ENCODE measurements around the gene CCDC59.
"Not testable (repeated sequence)": the region's sequence is repeated elsewhere in the genome, so short reads cannot be mapped to it uniquely, and the experiment has no call there.

CCDC59 gene

GRCh38 chr12:82383930-82384552 lies 25.9 kb upstream of the CCDC59 start:
- no peaks in the 10 kb centered on the region for H3K27me3 ChIP-seq (ENCODE audit: insufficient read depth, low read depth, severe bottlenecking)
- H3K36me3 ChIP-seq: no peaks in the 10 kb centered on the region
- H3K9me3 ChIP-seq (ENCODE audit: severe bottlenecking): no peaks in the 10 kb centered on the region
- TF ChIP-seq, protein P1, sequence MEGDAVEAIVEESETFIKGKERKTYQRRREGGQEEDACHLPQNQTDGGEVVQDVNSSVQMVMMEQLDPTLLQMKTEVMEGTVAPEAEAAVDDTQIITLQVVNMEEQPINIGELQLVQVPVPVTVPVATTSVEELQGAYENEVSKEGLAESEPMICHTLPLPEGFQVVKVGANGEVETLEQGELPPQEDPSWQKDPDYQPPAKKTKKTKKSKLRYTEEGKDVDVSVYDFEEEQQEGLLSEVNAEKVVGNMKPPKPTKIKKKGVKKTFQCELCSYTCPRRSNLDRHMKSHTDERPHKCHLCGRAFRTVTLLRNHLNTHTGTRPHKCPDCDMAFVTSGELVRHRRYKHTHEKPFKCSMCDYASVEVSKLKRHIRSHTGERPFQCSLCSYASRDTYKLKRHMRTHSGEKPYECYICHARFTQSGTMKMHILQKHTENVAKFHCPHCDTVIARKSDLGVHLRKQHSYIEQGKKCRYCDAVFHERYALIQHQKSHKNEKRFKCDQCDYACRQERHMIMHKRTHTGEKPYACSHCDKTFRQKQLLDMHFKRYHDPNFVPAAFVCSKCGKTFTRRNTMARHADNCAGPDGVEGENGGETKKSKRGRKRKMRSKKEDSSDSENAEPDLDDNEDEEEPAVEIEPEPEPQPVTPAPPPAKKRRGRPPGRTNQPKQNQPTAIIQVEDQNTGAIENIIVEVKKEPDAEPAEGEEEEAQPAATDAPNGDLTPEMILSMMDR (IDR thresholded peaks at IDR 0.05; ENCODE audit: low read depth, low read length): peak; percentile 37
- no peak for DNase-seq
- H3K4me3 ChIP-seq (ENCODE audit: low read depth, low read length): no peak overlapping the region
- H3K27ac ChIP-seq: no peak overlapping the region

- Histone ChIP-seq H3K36me3 (no peaks in the 10 kb centered on the region), H3K4me3 (ENCODE audit: low read depth, low read length) (no peak overlapping the region), H3K9me3 (ENCODE audit: severe bottlenecking) (no peaks in the 10 kb centered on the region), H3K27me3 (ENCODE audit: insufficient read depth, low read depth, severe bottlenecking) (no peaks in the 10 kb centered on the region), H3K27ac (no peak overlapping the region)
- no peak for DNase-seq
- TF ChIP-seq, protein P1 (IDR thresholded peaks at IDR 0.05; ENCODE audit: low read depth, low read length): no peak
Measured at GRCh38 chr12:82378997-82379396, 20.8 kb upstream of the CCDC59 start.

DNA sequence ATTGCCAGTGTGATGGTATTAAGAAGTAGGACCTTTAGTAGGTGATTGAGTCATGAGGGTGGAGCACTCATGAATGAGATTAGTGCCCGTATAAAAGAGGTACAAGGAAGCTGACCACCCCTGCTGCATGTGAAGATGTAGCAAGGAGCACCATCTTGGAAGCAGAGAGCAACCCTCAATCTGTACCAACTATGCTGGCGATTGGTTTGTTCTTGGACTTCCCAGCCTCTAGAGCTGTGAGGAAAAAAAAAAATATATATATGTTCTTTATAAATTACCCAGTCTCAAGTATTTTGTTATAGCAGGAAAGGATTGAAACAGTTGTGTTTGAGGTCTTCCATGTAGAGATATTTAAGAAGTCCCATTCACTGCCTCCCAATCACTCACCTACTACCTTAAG lies 17.0 kb upstream of the CCDC59 start:
- no peak for DNase-seq
- TF ChIP-seq, protein P1 (IDR thresholded peaks at IDR 0.05; ENCODE audit: low read depth, low read length): no peak
- no peaks in the 10 kb centered on the region for H3K27me3 ChIP-seq (ENCODE audit: insufficient read depth, low read depth, severe bottlenecking)
- no peak overlapping the region for H3K4me3 ChIP-seq (ENCODE audit: low read depth, low read length)
- H3K27ac ChIP-seq: no peak overlapping the region
- no peaks in the 10 kb centered on the region for H3K36me3 ChIP-seq
- no peaks in the 10 kb centered on the region for H3K9me3 ChIP-seq (ENCODE audit: severe bottlenecking)

DNA sequence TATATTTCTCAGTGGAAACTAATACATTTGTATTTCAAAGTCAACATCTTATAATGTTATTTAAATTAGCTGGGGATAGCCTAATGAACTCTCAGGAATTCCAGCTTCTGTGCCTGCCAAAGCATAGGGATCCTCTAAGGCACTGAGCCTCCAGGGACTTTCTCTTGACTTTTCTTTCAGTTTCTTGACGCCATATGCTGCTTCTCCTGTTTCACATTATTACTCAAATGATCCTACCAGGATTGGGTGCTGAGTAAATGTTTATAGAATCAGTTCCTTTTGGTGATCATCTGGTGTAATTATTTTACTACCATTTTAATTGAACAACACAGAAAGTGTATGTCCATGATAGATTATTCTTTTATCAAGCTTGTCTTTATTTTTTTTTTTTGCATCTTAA lies 8.0 kb upstream of the CCDC59 start:
- DNase-seq: no peak
- Histone ChIP-seq H3K27ac (no peak overlapping the region), H3K9me3 (ENCODE audit: severe bottlenecking) (no peaks in the 10 kb centered on the region), H3K4me3 (ENCODE audit: low read depth, low read length) (no peak overlapping the region), H3K36me3 (no peaks in the 10 kb centered on the region), H3K27me3 (ENCODE audit: insufficient read depth, low read depth, severe bottlenecking) (no peaks in the 10 kb centered on the region)
- TF ChIP-seq, protein P1 (IDR thresholded peaks at IDR 0.05; ENCODE audit: low read depth, low read length): no peak

DNA sequence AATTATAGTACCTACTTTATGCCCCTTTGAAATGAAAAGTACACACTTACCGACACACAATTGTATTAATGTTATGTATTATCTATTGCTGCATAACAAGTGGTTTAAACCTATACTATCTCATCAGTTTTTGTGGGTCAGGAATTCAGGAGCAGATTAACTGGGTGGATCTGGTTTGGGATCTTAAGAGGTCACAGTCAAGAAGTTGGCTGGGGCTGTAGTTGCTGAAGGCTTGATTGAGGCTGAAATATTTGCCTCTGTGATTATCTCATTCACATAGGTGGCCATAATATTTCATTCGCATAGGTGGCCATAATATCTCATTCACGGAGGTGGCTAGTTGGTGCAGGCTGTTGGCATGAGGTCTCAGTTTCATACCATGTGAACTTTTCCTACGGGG lies 5.8 kb upstream of the CCDC59 start:
- no peaks in the 10 kb centered on the region for H3K27me3 ChIP-seq (ENCODE audit: insufficient read depth, low read depth, severe bottlenecking)
- no peaks in the 10 kb centered on the region for H3K36me3 ChIP-seq
- H3K4me3 ChIP-seq (ENCODE audit: low read depth, low read length): no peak overlapping the region
- DNase-seq: no peak
- H3K9me3 ChIP-seq (ENCODE audit: severe bottlenecking): no peaks in the 10 kb centered on the region
- H3K27ac ChIP-seq: no peak overlapping the region
- TF ChIP-seq, protein P1 (IDR thresholded peaks at IDR 0.05; ENCODE audit: low read depth, low read length): no peak

- no peak for DNase-seq
- no peak overlapping the region for H3K27ac ChIP-seq
- H3K9me3 ChIP-seq (ENCODE audit: severe bottlenecking): no peaks in the 10 kb centered on the region
- no peaks in the 10 kb centered on the region for H3K27me3 ChIP-seq (ENCODE audit: insufficient read depth, low read depth, severe bottlenecking)
- no peak overlapping the region for H3K4me3 ChIP-seq (ENCODE audit: low read depth, low read length)
- TF ChIP-seq, protein P1 (IDR thresholded peaks at IDR 0.05; ENCODE audit: low read depth, low read length): no peak
- H3K36me3 ChIP-seq: peaks cover 10% of the 10 kb centered on the region
Measured at GRCh38 chr12:82361461-82361915, 3.3 kb upstream of the CCDC59 start.

GRCh38 chr12:82360834-82361233 lies 2.6 kb upstream of the CCDC59 start:
- not testable (repeated sequence) for DNase-seq; H3K27ac ChIP-seq; H3K27me3 ChIP-seq (ENCODE audit: insufficient read depth, low read depth, severe bottlenecking); H3K4me3 ChIP-seq (ENCODE audit: low read depth, low read length); H3K9me3 ChIP-seq (ENCODE audit: severe bottlenecking)
- H3K36me3 ChIP-seq: peaks cover 16% of the 10 kb centered on the region
